Lung (tissue), 12 donors: ENCODE results near the gene GEMIN4. TPM values are rescaled to one million over a fixed set of nuclear protein-coding genes. Genes with fewer than 3 reads are reported as not detected.

Source experiments
- ATAC-seq: fragments of 200-7000 bp; cut with Tn5 transposase; one replicate; pipeline ENCODE4 v1.9.1; 2020; ENCODE audit warnings: moderate number of reproducible peaks; ENCODE audit not compliant: insufficient read depth, low FRiP score
- DNase-seq, 3 donors: peaks; one replicate each; pipeline ENCODE4 v3.0.0-alpha.2; 2013 to 2017
- H3K27ac ChIP-seq, 2 donors: one replicate each; pipeline ENCODE4 v1.5.1; 2013; ENCODE audit warnings: mild to moderate bottlenecking in 2 of 2, moderate library complexity in 2 of 2, control low read depth in 1 of 2, inconsistent platforms in 1 of 2, low read depth in 1 of 2, low read length in 1 of 2
- H3K27me3 ChIP-seq, 3 donors: one replicate each; pipeline ENCODE4 v1.5.1; 2013; ENCODE audit warnings: low read length in 2 of 3; ENCODE audit not compliant: control insufficient read depth in 3 of 3, insufficient read depth in 3 of 3
- H3K36me3 ChIP-seq, 4 donors: one replicate each; pipeline ENCODE4 v1.5.1; 2013; ENCODE audit warnings: low read length in 4 of 4, mild to moderate bottlenecking in 1 of 4, moderate library complexity in 1 of 4; ENCODE audit not compliant: control insufficient read depth in 4 of 4, insufficient read depth in 4 of 4
- H3K4me1 ChIP-seq, 5 donors: one replicate each; pipeline ENCODE4 v1.5.1; 2013; ENCODE audit warnings: low read length in 5 of 5, mild to moderate bottlenecking in 2 of 5, moderate library complexity in 1 of 5; ENCODE audit not compliant: control insufficient read depth in 5 of 5, insufficient read depth in 5 of 5
- H3K4me3 ChIP-seq: one replicate; pipeline ENCODE4 v1.5.1; 2013; ENCODE audit warnings: mild to moderate bottlenecking, control low read depth, moderate library complexity
- H3K9ac ChIP-seq, 2 donors: one replicate each; pipeline ENCODE4 v1.5.1; 2013; ENCODE audit warnings: low read length in 2 of 2, control low read depth in 1 of 2; ENCODE audit not compliant: insufficient read depth in 1 of 2
- H3K9me3 ChIP-seq, 4 donors: one replicate each; pipeline ENCODE4 v1.5.1; 2013; ENCODE audit warnings: low read length in 3 of 4, mild to moderate bottlenecking in 1 of 4, moderate library complexity in 1 of 4; ENCODE audit not compliant: control insufficient read depth in 4 of 4, insufficient read depth in 3 of 4
- WGBS, 2 donors: extraction: QIAGEN DNeasy Blood & Tissue Kit; methylation state at CpG; one replicate each; pipeline ENCODE4 v1.1.7; 2013; 5-methylcytosine and 5-hydroxymethylcytosine counted together
- polyA plus RNA-seq, 2 donors: library from polyadenylated mRNA; stranded (reverse); fragments of 200-250 nt; gene quantifications; one replicate each; pipeline ENCODE4 v1.2.1, GENCODE V29; 2013
- total RNA-seq, 2 donors: library from RNA; depleted of rRNA in 1 of 2; stranded (reverse); fragments of >200 nt in 1 of 2; gene quantifications; one replicate each; pipeline ENCODE4 v1.2.1, GENCODE V29; 2014 to 2021
- TF ChIP-seq, protein P1 (sequence below): IDR thresholded peaks from 2 replicates; pipeline ENCODE4 v1.5.1; 2012; ENCODE audit warnings: mild to moderate bottlenecking; ENCODE audit errors: control extremely low read depth, extremely low read depth
- donor health status: control.
- donor health status: control.
- donor health status: Bipolar disorder and iron deficiency.
- donor health status: healthy.
- donor health status: DM: yes; HTN: yes; CAD: no.

The GEMIN4 gene
- total and polyA plus RNA-seq, 4 donors = 8.5 to 21.7 (median 14.2) TPM

DNA sequence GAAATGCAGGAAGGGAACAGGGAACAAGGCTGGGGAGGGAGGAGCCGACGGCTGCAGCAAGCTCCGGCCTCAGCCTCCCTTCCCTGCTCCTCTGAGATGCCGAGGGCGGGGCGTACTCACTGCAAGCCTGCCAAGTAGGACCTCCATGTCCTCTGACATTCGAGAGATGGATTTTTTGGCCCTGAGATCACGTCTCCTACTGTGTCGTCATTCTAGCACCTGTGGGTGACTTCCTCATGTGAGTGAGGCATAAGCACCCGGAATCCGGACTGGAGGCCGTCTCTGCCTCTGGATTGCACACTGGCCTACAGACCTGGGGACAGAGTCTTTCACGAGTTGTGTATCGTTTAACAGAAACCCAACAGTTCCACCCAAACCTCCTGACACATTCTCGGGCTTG lies 44.5 kb upstream of the GEMIN4 start:
- Histone ChIP-seq H3K4me3 (no peak overlapping the region), H3K27me3 (no peaks in the 10 kb centered on the region), H3K9me3 (no peaks in the 10 kb centered on the region), H3K4me1 (peaks cover 0 to 20% (median 0%) of the 10 kb centered on the region in 5 donors), H3K27ac (peak overlapping the region in 1 of 2 donors; percentile 61), H3K9ac (no peak overlapping the region), H3K36me3 (peaks cover 0 to 17% (median 10%) of the 10 kb centered on the region in 4 donors)
- 77 to 84% methylated on average over 15 of the region's 15 CpGs for WGBS, 2 donors
- ATAC-seq (no peak), DNase-seq (no peak)
- TF ChIP-seq, protein P1, sequence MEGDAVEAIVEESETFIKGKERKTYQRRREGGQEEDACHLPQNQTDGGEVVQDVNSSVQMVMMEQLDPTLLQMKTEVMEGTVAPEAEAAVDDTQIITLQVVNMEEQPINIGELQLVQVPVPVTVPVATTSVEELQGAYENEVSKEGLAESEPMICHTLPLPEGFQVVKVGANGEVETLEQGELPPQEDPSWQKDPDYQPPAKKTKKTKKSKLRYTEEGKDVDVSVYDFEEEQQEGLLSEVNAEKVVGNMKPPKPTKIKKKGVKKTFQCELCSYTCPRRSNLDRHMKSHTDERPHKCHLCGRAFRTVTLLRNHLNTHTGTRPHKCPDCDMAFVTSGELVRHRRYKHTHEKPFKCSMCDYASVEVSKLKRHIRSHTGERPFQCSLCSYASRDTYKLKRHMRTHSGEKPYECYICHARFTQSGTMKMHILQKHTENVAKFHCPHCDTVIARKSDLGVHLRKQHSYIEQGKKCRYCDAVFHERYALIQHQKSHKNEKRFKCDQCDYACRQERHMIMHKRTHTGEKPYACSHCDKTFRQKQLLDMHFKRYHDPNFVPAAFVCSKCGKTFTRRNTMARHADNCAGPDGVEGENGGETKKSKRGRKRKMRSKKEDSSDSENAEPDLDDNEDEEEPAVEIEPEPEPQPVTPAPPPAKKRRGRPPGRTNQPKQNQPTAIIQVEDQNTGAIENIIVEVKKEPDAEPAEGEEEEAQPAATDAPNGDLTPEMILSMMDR = no peak

DNA sequence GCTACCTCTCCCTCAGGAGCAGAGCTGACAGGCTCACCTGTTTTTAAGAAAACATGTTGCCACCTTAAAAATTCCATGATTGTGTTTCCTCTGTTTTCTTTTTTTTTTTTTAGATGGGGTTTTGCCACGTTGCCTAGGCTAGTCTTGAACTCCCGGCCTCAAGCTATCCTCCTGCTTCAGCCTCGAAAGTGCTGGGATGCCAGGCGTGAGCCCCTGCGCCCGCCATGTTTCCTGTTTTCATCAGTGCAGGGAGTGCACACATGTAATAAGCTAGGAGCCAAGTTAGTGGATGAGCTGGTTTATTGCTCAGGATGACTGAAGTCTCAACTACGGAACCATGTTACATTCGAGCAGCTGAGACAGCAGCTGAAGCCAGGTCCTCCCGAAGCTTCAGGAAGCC lies 43.7 kb upstream of the GEMIN4 start:
- peaks cover 0 to 17% (median 12%) of the 10 kb centered on the region in 4 donors for H3K36me3 ChIP-seq
- no peak overlapping the region for H3K9ac ChIP-seq
- H3K27ac ChIP-seq = peak overlapping the region in 1 of 2 donors; percentile 44
- TF ChIP-seq, protein P1 = no peak
- no peaks in the 10 kb centered on the region for H3K9me3 ChIP-seq
- DNase-seq (no peak), ATAC-seq (no peak)
- H3K4me3 ChIP-seq = no peak overlapping the region
- 69 to 89% methylated on average over 9 of the region's 9 CpGs for WGBS, 2 donors
- H3K27me3 ChIP-seq = no peaks in the 10 kb centered on the region
- H3K4me1 ChIP-seq = peaks cover 0 to 20% (median 0%) of the 10 kb centered on the region in 5 donors

DNA sequence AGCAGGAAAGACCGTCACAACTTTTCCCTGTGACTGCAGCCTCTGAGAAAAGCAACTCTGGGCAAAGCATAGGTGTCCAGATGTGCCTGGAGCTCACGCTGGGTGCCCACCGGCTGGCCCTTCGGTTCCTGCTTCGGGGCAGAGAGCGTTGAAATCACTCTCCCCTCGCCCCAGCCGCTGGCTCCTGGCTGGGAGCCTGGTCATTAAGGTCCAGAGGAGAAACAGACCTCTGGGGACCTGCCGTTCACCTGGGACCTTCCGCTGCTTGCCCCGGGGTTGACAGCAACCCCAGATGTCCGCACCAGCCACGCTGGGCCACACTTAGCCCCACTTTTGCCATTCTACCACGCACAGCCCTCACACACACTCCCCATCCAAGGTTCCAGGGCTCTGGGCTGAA lies 43.2 kb upstream of the GEMIN4 start:
- WGBS, 2 donors = 60 to 79% methylated on average over 14 of the region's 14 CpGs
- Histone ChIP-seq H3K9me3 (no peaks in the 10 kb centered on the region), H3K4me3 (no peak overlapping the region), H3K27ac (peak overlapping the region in 1 of 2 donors; percentile 44), H3K9ac (no peak overlapping the region), H3K4me1 (peaks cover 0 to 20% (median 0%) of the 10 kb centered on the region in 5 donors), H3K27me3 (no peaks in the 10 kb centered on the region), H3K36me3 (peaks cover 0 to 16% (median 11%) of the 10 kb centered on the region in 4 donors)
- TF ChIP-seq, protein P1 = no peak
- DNase-seq = no peak
- no peak for ATAC-seq

DNA sequence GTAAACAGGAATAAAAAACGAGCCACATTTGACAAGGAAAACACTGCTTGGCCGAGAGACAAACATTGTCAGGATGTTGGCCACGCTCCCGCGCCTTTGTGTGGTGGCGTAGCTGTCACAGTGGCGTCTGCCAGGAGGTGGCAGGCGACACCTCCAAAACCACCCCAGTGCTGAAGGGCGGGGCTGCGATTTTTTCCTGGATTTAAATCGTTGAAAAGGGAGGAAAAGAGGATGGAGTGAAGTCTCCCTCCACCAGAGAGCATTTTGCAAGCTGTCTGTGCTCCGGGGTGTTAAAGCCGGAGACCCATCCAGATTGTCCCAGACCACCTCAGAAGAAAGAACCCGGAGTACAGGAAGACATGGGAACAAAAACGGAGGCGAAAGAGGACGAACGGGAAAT lies 42.8 kb upstream of the GEMIN4 start:
- DNase-seq (peak; percentile 91 to 94 (median 93)), ATAC-seq (no peak)
- no peak overlapping the region for H3K4me3 ChIP-seq
- peaks cover 0 to 18% (median 11%) of the 10 kb centered on the region in 4 donors for H3K36me3 ChIP-seq
- TF ChIP-seq, protein P1 = peak; percentile 78
- H3K27ac ChIP-seq = peak overlapping the region in 1 of 2 donors; percentile 44
- H3K9ac ChIP-seq = peak overlapping the region in 1 of 2 donors; percentile 62
- no peaks in the 10 kb centered on the region for H3K9me3 ChIP-seq
- WGBS, 2 donors = 10 to 19% methylated on average over 18 of the region's 18 CpGs
- H3K27me3 ChIP-seq = no peaks in the 10 kb centered on the region
- peaks cover 0 to 20% (median 0%) of the 10 kb centered on the region in 5 donors for H3K4me1 ChIP-seq
